HepG2 (cell line): ENCODE measurements around the gene CALML6. TPM values are rescaled to one million over a fixed set of nuclear protein-coding genes. Genes with fewer than 3 reads are reported as not detected.
A peak's percentile ranks its signal among the peaks of the same experiment; 100 is the strongest.

Source experiments
- AHR ChIP-seq: IDR thresholded peaks from 2 replicates; pipeline ENCODE4 v1.6.1; 2018; ENCODE audit warnings: missing genetic modification reagents, missing compliant biosample characterization
- FOSL2 ChIP-seq: sonication (generic); formaldehyde crosslinking; IDR thresholded peaks from 2 replicates; pipeline ENCODE4 v1.4.0; 2020; ENCODE audit warnings: missing genetic modification reagents
- FOXJ3 ChIP-seq: sonication (generic); formaldehyde crosslinking; IDR thresholded peaks from 2 replicates; pipeline ENCODE4 v1.4.0; 2020; ENCODE audit warnings: missing genetic modification reagents, mild to moderate bottlenecking, borderline replicate concordance
- GZF1 ChIP-seq: sonication (generic); formaldehyde crosslinking; IDR thresholded peaks from 2 replicates; pipeline ENCODE4 v1.5.1; 2020; ENCODE audit warnings: mild to moderate bottlenecking, missing genetic modification reagents
- HNRNPUL1 ChIP-seq: fragments of 200-400 bp; formaldehyde crosslinking; IDR thresholded peaks from 2 replicates; pipeline ENCODE4 v1.6.1; 2017; ENCODE audit warnings: low read depth, mild to moderate bottlenecking, low read length, moderate library complexity
- KAT8 ChIP-seq: IDR thresholded peaks from 2 replicates; pipeline ENCODE4 v1.6.1; 2016; ENCODE audit warnings: missing genetic modification reagents, missing compliant biosample characterization
- KLF9 ChIP-seq: IDR thresholded peaks from 2 replicates; pipeline ENCODE4 v1.6.1; 2016; ENCODE audit warnings: low read depth
- MAZ ChIP-seq, 2 experiments: sonication (generic) in 1 of 2; formaldehyde crosslinking in 1 of 2; IDR thresholded peaks; 2 replicates each; pipeline versions ENCODE4 v1.5.0 to v1.6.1; 2012 to 2020; ENCODE audit warnings: low read depth in 2 of 2, mild to moderate bottlenecking in 2 of 2, borderline replicate concordance in 1 of 2, improper control_type of control experiment in 1 of 2, low read length in 1 of 2, missing genetic modification reagents in 1 of 2, moderate library complexity in 1 of 2
- NPAS2 ChIP-seq: sonication (generic); formaldehyde crosslinking; IDR thresholded peaks from 2 replicates; pipeline ENCODE4 v1.8.0; 2022; ENCODE audit warnings: mild to moderate bottlenecking, missing genetic modification reagents, borderline replicate concordance
- U2AF1 ChIP-seq: fragments of 200-400 bp; formaldehyde crosslinking; optimal IDR thresholded peaks from 2 replicates; pipeline ENCODE3; 2017; ENCODE audit warnings: mild to moderate bottlenecking, low read depth, low read length
- ZFY ChIP-seq: sonication (generic); formaldehyde crosslinking; IDR thresholded peaks from 2 replicates; pipeline ENCODE4 v1.4.0; 2020; ENCODE audit warnings: missing genetic modification reagents
- ZNF367 ChIP-seq: sonication (generic); formaldehyde crosslinking; IDR thresholded peaks from 2 replicates; pipeline ENCODE4 v1.4.0; 2020; ENCODE audit warnings: missing genetic modification reagents, borderline replicate concordance
- ZNF451 ChIP-seq: sonication (generic); formaldehyde crosslinking; IDR thresholded peaks from 2 replicates; pipeline ENCODE4 v1.5.0; 2020; ENCODE audit warnings: mild to moderate bottlenecking, missing genetic modification reagents
- ZNF546 ChIP-seq: sonication (generic); formaldehyde crosslinking; conservative IDR thresholded peaks from 2 replicates; pipeline ENCODE4 v1.8.1; 2023; ENCODE audit warnings: mild to moderate bottlenecking, missing genetic modification reagents
- ZNF607 ChIP-seq: sonication (generic); formaldehyde crosslinking; IDR thresholded peaks from 2 replicates; pipeline ENCODE4 v1.5.1; 2020; ENCODE audit warnings: missing genetic modification reagents, mild to moderate bottlenecking, borderline replicate concordance
- ZNF619 ChIP-seq: sonication (generic); formaldehyde crosslinking; IDR thresholded peaks from 2 replicates; pipeline ENCODE4 v1.4.0; 2020; ENCODE audit warnings: mild to moderate bottlenecking, missing genetic modification reagents
- ZNF788 ChIP-seq: sonication (generic); formaldehyde crosslinking; IDR thresholded peaks from 2 replicates; pipeline ENCODE4 v1.5.0; 2020; ENCODE audit warnings: mild to moderate bottlenecking, missing genetic modification reagents, borderline replicate concordance
- ZNF83 ChIP-seq: sonication (generic); formaldehyde crosslinking; IDR thresholded peaks from 2 replicates; pipeline ENCODE4 v1.4.0; 2020; ENCODE audit warnings: missing genetic modification reagents, mild to moderate bottlenecking, borderline replicate concordance
- ZNF841 ChIP-seq: sonication (generic); formaldehyde crosslinking; IDR thresholded peaks from 2 replicates; pipeline ENCODE4 v1.8.1; 2023; ENCODE audit warnings: missing genetic modification reagents, borderline replicate concordance
- polyA plus RNA-seq, 8 experiments: library from polyadenylated mRNA; depleted of rRNA in 3 of 8; stranded (reverse) in 7 of 8; unstranded in 1 of 8; fragments of >200 nt; fragmentation: Illumina TruSeq in 4 of 8; extraction: Trizol in 4 of 8; gene quantifications; 2 replicates each; pipeline versions ENCODE4 v1.2.1 to v1.2.3, GENCODE V29; 2011 to 2016; ENCODE audit warnings: low read depth in 4 of 8, missing spikeins in 1 of 8, mixed read lengths in 1 of 8; ENCODE audit not compliant: insufficient read depth in 1 of 8
- total RNA-seq, 5 experiments: library from RNA; depleted of rRNA; stranded (reverse); fragments of >200 nt; fragmentation: Illumina TruSeq; extraction: Trizol; gene quantifications; 2 replicates each; pipeline ENCODE4 v1.2.3, GENCODE V29; 2016; ENCODE audit warnings: low read depth in 1 of 5
- TF ChIP-seq, protein P1 (sequence below): sonication (generic); formaldehyde crosslinking; IDR thresholded peaks from 2 replicates; pipeline ENCODE4 v1.8.0; 2022; ENCODE audit warnings: missing genetic modification reagents, mild to moderate bottlenecking, moderate library complexity, borderline replicate concordance
- TF ChIP-seq, protein P2 (sequence below): sonication (generic); formaldehyde crosslinking; IDR thresholded peaks from 2 replicates; pipeline ENCODE4 v1.4.0; 2020; ENCODE audit warnings: missing genetic modification reagents
- TF ChIP-seq, protein P3 (sequence below): sonication (generic); formaldehyde crosslinking; IDR thresholded peaks from 2 replicates; pipeline ENCODE4 v1.4.0; 2020; ENCODE audit warnings: missing genetic modification reagents

The CALML6 gene
- total and polyA plus RNA-seq, 2 of the 13 experiments (the other 11 are each of a cell fraction or from before 2014, with no cell fraction given) = 0.11 to 0.12 TPM

DNA sequence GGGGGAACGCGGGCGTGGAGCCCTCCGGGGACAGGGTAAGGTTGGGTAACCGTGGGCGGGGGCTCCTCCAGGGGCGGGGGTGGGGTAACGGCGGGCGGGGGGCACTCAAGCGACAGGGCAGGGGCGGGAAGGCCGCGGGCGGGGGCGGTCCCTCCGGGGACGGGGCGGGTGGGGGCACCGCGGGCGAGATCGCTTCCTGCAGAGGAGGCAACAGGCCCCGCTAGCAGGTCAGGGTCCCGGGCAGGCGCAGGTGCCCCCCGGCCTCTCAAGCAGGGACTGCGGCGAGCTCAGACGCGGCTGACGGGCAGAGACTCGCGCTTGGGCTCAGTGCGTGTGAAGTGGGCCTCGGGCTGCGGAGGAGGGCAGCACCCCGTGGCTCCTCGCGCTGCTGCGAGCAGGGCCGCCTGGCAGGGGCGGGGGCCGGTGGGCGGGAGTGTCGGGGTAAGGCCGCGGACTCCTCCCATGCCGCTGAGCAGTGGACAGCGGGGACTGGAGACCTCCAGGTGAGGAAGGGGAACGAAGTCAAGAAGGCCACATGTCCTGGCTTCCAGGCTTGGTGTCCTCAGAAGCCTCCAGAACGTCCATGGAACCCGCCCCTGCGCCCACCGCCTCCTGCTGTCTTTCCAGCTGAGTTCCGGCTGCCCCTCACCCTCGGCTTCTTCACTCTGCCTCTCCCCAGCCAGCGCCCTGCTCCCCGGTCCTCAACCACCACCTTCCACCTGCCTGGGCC lies 23.5 kb upstream of the CALML6 start (continued):
- TF ChIP-seq ZNF619 (no peak; the same call in 1 of the 2 replicates), NPAS2 (CRISPR knock-in tag) (no peak), GZF1 (CRISPR knock-in tag) (0 out of 2 replicates have a peak, but pooled peaks have one; percentile 33), ZNF841 (CRISPR knock-in tag) (no peak), AHR (CRISPR knock-in tag) (0 out of 2 replicates have a peak, but pooled peaks have one; percentile 40), U2AF1 (peak; percentile 32), ZNF83 (CRISPR knock-in tag) (peak; percentile 83; the same call in 1 of the 2 replicates), ZNF607 (CRISPR knock-in tag) (0 out of 2 replicates have a peak, but pooled peaks have one; percentile 66), ZNF546 (CRISPR knock-in tag) (no peak; the same call in 1 of the 2 replicates), FOXJ3 (no peak), HNRNPUL1 (no peak), ZNF451 (CRISPR knock-in tag) (no peak), ZNF788 (CRISPR knock-in tag) (no peak; the same call in 1 of the 2 replicates), MAZ (IDR thresholded peaks at IDR 0.05; ENCODE audit: borderline replicate concordance, low read depth, low read length) (peak; percentile 68; the same call in 1 of the 2 replicates), MAZ (CRISPR knock-in tag; IDR thresholded peaks at IDR 0.05; ENCODE audit: low read depth) (no peak), ZNF367 (no peak), KAT8 (CRISPR knock-in tag) (peak; percentile 46; the same call in 1 of the 2 replicates), ZFY (peak; percentile 89), FOSL2 (CRISPR knock-in tag) (peak; percentile 8; the same call in 1 of the 2 replicates), KLF9 (no peak)
- TF ChIP-seq, protein P1, sequence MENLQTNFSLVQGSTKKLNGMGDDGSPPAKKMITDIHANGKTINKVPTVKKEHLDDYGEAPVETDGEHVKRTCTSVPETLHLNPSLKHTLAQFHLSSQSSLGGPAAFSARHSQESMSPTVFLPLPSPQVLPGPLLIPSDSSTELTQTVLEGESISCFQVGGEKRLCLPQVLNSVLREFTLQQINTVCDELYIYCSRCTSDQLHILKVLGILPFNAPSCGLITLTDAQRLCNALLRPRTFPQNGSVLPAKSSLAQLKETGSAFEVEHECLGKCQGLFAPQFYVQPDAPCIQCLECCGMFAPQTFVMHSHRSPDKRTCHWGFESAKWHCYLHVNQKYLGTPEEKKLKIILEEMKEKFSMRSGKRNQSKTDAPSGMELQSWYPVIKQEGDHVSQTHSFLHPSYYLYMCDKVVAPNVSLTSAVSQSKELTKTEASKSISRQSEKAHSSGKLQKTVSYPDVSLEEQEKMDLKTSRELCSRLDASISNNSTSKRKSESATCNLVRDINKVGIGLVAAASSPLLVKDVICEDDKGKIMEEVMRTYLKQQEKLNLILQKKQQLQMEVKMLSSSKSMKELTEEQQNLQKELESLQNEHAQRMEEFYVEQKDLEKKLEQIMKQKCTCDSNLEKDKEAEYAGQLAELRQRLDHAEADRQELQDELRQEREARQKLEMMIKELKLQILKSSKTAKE (CRISPR knock-in tag) = no peak
- TF ChIP-seq, protein P2, sequence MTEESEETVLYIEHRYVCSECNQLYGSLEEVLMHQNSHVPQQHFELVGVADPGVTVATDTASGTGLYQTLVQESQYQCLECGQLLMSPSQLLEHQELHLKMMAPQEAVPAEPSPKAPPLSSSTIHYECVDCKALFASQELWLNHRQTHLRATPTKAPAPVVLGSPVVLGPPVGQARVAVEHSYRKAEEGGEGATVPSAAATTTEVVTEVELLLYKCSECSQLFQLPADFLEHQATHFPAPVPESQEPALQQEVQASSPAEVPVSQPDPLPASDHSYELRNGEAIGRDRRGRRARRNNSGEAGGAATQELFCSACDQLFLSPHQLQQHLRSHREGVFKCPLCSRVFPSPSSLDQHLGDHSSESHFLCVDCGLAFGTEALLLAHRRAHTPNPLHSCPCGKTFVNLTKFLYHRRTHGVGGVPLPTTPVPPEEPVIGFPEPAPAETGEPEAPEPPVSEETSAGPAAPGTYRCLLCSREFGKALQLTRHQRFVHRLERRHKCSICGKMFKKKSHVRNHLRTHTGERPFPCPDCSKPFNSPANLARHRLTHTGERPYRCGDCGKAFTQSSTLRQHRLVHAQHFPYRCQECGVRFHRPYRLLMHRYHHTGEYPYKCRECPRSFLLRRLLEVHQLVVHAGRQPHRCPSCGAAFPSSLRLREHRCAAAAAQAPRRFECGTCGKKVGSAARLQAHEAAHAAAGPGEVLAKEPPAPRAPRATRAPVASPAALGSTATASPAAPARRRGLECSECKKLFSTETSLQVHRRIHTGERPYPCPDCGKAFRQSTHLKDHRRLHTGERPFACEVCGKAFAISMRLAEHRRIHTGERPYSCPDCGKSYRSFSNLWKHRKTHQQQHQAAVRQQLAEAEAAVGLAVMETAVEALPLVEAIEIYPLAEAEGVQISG = 0 out of 2 replicates have a peak, but pooled peaks have one; percentile 6
- TF ChIP-seq, protein P3, sequence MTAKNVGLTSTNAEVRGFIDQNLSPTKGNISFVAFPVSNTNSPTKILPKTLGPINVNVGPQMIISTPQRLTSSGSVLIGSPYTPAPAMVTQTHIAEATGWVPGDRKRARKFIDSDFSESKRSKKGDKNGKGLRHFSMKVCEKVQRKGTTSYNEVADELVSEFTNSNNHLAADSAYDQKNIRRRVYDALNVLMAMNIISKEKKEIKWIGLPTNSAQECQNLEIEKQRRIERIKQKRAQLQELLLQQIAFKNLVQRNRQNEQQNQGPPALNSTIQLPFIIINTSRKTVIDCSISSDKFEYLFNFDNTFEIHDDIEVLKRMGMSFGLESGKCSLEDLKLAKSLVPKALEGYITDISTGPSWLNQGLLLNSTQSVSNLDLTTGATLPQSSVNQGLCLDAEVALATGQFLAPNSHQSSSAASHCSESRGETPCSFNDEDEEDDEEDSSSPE (CRISPR knock-in tag) = peak; percentile 29; the same call in 1 of the 2 replicates
